ENCODE measurements around the gene ZZZ3.
"Not testable (repeated sequence)": the region's sequence is repeated elsewhere in the genome, so short reads cannot be mapped to it uniquely, and the experiment has no call there.

Gene ZZZ3

GRCh38 chr1:77682460-77683159 lies at the start of gene ZZZ3:
Gene ZZZ3, minus strand, starts transcription at chr1:77682658. Its CDS starts 49,304 bp downstream, at chr1:77633354.
- DNase-seq, result peak; percentile 98

GRCh38 chr1:77732090-77732489 lies 49.6 kb upstream of the ZZZ3 start:
- DNase-seq, result no peak

DNA sequence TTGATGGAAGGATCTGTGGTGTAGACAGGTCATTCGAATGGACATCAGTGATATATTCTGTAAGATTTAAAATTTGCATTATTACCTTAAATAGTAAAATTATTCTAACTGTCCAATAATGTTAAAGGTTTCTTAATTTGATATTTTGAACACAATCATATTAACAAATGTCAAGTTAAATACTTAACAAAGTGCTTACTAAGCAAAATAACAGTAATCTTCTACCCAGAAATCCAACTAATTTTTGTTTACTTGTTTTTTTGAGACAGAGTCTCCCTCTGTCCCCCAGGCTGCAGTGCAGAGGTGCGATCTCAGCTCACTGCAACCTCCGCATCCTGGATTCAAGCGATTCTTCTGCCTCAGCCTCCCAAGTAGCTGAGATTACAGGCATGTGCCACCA lies 43.2 kb upstream of the ZZZ3 start:
- DNase-seq, result no peak

DNA sequence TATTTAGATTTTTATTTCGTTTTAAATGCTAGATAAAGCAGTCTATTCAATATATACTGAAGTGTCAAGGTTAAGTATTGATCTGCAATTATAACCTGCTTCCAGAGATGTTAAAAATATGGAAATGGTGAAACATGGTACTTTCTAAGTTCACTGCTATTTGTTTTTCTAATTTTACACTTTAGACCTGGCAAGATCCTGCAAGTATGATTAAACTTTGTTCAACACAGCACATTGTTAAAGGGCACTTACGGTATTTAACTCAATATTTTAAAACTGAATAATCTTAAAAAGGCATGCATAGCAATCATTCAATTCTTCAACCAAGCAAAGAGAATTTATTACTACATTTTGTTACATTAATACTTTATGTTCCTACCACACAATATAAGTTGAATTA lies 35.7 kb upstream of the ZZZ3 start:
- DNase-seq, result no peak

- no peak for DNase-seq
Measured at GRCh38 chr1:77716065-77716464, 33.6 kb upstream of the ZZZ3 start.

DNA sequence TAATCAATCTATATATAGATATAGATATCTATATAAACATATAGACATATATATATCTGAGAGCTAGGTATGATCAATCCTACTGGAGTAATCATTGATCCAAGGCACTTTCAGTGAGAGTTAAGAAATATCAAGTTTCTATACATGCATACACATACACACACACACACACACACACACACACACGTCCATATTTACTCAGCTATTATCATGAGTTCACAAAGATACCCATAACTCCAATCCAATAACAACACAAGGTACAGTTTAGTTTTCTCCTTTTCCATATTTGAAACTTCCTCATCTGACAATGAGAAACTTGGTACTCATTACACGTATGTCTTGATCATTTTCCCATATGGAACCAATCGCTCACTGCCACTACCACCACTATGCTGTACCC lies 27.3 kb upstream of the ZZZ3 start:
- DNase-seq, result no peak

- DNase-seq, result no peak
Measured at GRCh38 chr1:77706321-77706720, 23.9 kb upstream of the ZZZ3 start.

DNA sequence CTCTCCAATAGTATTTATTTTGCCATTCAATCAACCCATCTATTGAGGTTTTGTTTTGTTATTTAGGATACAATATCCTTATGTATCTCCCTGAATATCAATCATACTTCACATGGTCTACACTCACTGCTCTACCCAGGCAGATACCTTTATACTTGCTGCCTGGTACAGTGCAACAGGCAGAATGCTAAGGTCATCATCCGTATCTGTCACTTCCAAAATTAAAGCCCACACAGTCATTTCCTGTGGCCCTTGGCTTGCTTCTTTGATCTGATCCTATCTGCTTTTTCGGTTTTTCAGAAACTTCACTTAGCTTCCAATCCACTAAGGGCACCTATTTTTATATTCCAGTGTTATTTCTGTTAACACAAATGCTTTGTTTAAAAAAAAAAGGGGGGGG lies 22.3 kb upstream of the ZZZ3 start:
- no peak for DNase-seq

GRCh38 chr1:77699673-77700072 lies 17.2 kb upstream of the ZZZ3 start:
- not testable (repeated sequence) for DNase-seq

- DNase-seq, result no peak
Measured at GRCh38 chr1:77697441-77697840, 15.0 kb upstream of the ZZZ3 start.

GRCh38 chr1:77688939-77689338 lies 6.5 kb upstream of the ZZZ3 start:
- DNase-seq, result no peak

- no peak for DNase-seq
Measured at GRCh38 chr1:77687519-77687906, 5.1 kb upstream of the ZZZ3 start.

DNA sequence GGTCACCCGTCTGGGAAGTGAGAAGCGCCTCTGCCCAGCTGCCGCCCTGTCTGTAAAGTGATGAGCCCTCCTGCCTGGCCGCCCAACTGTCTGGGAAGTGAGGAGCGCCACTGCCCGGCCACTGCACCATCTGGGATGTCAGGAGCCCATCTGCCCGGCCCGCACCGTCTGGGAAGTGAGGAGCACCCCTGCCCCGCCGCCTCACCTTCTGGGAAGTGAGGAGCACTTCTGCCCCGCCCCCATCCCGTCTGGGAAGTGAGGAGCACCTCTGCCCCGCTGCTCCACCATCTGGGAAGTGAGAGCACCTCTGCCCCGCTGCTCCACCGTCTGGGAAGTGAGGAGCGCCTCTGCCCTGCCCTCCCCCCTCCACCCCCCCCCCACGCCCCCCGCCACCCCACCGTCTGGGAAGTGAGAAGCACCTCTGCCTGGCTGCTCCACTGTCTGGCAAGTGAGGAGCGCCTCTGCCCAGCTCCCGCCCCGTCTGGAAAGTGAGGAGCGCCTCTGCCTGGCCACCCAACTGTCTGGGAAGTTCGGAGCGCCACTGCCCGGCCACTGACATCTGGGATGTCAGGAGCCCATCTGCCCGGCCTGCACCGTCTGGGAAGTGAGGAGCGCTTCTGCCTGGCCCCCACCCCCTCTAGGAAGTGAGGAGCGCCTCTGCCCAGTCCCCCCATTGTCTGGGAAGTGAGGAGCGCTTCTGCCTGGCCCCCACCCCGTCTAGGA lies 4.5 kb upstream of the ZZZ3 start:
- DNase-seq, result no peak

- DNase-seq, result peak; percentile 98
Measured at GRCh38 chr1:77683160-77684148, 996 bp upstream of the ZZZ3 start.

DNA sequence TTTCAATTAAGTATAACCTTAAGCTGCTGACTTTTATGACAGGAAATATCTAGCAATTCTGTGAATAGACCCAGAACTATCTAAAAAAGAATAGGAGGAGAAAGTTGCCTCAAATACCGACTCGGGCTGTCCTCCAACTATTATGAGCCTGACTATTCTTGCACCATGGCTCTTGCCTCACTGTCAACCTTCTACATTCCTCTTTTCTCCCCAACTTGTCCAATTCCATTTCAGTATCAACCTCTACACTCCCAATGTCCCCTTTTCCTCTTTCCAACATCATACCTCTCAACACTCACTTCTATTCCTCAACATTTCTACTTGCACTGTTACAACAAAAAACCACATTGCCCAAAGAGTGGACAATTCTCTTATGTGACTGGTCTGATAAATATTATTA lies 2.3 kb downstream of the ZZZ3 start:
- no peak for DNase-seq

- DNase-seq, result no peak
Measured at GRCh38 chr1:77678660-77679610, 3.5 kb downstream of the ZZZ3 start.

- not testable (repeated sequence) for DNase-seq
Measured at GRCh38 chr1:77674807-77675206, 7.7 kb downstream of the ZZZ3 start.

- DNase-seq, result no peak
Measured at GRCh38 chr1:77673716-77674355, 8.6 kb downstream of the ZZZ3 start.

- no peak for DNase-seq
Measured at GRCh38 chr1:77673030-77673429, 9.4 kb downstream of the ZZZ3 start.

DNA sequence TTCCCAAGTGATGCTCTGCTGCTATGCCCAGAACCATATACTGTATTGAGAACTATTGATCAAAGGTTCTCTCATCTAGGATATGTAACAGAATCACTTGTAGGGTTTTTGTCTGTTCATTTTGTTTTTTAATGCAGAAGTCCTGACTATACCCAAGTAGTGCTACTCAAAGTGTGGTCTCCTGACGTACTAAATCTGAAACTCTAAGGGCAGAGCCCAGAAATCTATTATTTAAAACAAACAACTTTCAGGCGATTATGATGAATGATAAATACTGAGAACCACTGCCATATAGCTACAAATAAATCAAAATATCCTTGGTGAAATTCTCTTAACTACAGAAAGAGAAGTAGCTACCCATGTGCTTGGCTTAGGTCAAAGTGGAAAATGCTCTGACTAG lies 10.1 kb downstream of the ZZZ3 start:
- no peak for DNase-seq

GRCh38 chr1:77671836-77672235 lies 10.6 kb downstream of the ZZZ3 start:
- DNase-seq, result no peak

GRCh38 chr1:77670330-77670729 lies 12.1 kb downstream of the ZZZ3 start:
- no peak for DNase-seq

Measured in DMS53 (cell line).